Measurements from ENCODE around the gene HAT1.

DNA sequence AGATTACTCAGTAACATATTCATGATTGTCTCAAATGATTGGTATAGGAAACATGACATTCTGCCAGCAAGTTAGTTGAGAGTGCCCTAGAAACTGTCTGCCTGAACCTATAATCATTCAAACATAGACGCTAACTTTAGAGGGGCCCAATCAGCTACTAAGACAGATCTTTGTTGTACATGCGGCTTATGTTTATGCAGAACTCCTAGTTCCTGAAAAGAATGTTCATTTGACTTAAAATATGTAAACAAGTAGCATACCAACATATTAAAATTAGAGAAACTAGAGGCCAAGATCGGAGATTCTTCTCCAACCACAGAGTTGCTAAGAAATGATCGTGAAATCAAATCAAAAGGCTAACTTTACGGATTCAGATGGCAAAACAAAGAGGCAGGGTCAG, 73.3 kb downstream of the HAT1 start:
- TF ChIP-seq CTCF (conservative IDR thresholded peaks at IDR 0.05) (no peak), ZFX (IDR thresholded peaks at IDR 0.05) (no peak)
